Ovary (tissue), 9 donors: ENCODE results near the gene SHISA9. TPM values are rescaled to one million over a fixed set of nuclear protein-coding genes. Genes with fewer than 3 reads are reported as not detected.

Source experiments
- DNase-seq, 5 donors: peaks; one replicate each; pipeline ENCODE4 v3.0.0-alpha.2; 2019 to 2020
- H3K27ac ChIP-seq, 2 donors: fragments of 200-600 bp; one replicate each; pipeline versions ENCODE4 v1.5.1 to v1.8.0; 2019 to 2022
- H3K27me3 ChIP-seq: fragments of 200-600 bp; one replicate; pipeline ENCODE4 v1.8.0; 2022
- H3K36me3 ChIP-seq: fragments of 200-600 bp; sonication (generic); one replicate; pipeline ENCODE4 v1.5.1; 2019
- H3K4me1 ChIP-seq: one replicate; pipeline ENCODE4 v1.8.1; 2013; ENCODE audit warnings: mild to moderate bottlenecking, moderate library complexity; ENCODE audit not compliant: insufficient read depth
- H3K4me3 ChIP-seq: fragments of 200-600 bp; sonication (generic); one replicate; pipeline ENCODE4 v1.5.1; 2017
- H3K9me3 ChIP-seq, 2 donors: fragments of 200-600 bp in 1 of 2; sonication (generic) in 1 of 2; one replicate each; pipeline versions ENCODE4 v1.5.1 to v1.8.1; 2013 to 2019; ENCODE audit warnings: mild to moderate bottlenecking in 1 of 2, moderate library complexity in 1 of 2
- CTCF ChIP-seq, 3 donors: fragments of 450-650 bp in 2 of 3; fragments of 200-600 bp in 1 of 3; IDR thresholded peaks; one replicate each; pipeline versions ENCODE4 v1.5.1 to v1.8.0; 2016 to 2022; ENCODE audit warnings: antibody characterized with exemption in 3 of 3, mild to moderate bottlenecking in 1 of 3
- EP300 ChIP-seq: sonication (generic); formaldehyde crosslinking; IDR thresholded peaks from one replicate; pipeline ENCODE4 v1.6.1; 2017; ENCODE audit warnings: antibody characterized with exemption
- POLR2A ChIP-seq: fragments of 450-650 bp; IDR thresholded peaks from one replicate; pipeline ENCODE4 v1.6.1; 2017; ENCODE audit warnings: antibody characterized with exemption, mild to moderate bottlenecking, moderate library complexity
- WGBS, 3 donors: extraction: QIAGEN DNeasy Blood & Tissue Kit in 1 of 3; methylation state at CpG; one replicate each; pipeline versions ENCODE4 v1.1.5 to v1.1.7; 2013 to 2017; 5-methylcytosine and 5-hydroxymethylcytosine counted together
- intact Hi-C, 4 donors: fragments of 100-400 bp; cut with DNase I; formaldehyde crosslinking; loops; one replicate each; pipeline versions ENCODE4 v1.11.0 to v1.15.1; 2022 to 2023
- polyA plus RNA-seq, 2 donors: library from polyadenylated mRNA; stranded (reverse); fragments of 200-250 nt in 1 of 2; fragments of 350-450 nt in 1 of 2; fragmentation: Illumina TruSeq in 1 of 2; extraction: RNeasy Lipid Tissue Mini Kit (QIAGEN cat#74804) in 1 of 2; gene quantifications; one replicate each; pipeline ENCODE4 v1.2.3, GENCODE V29; 2013 to 2014
- total RNA-seq, 7 donors: library from RNA; depleted of rRNA in 2 of 7; stranded (reverse); fragments of >200 nt in 2 of 7; fragmentation: NEBNext Ultra II Directional in 3 of 7; extraction: Animal tissue kit (Norgen Biotek cat#: 25700) in 3 of 7; gene quantifications; one replicate each; pipeline versions ENCODE4 v1.1.0 to v1.2.4, GENCODE V29; 2016 to 2023
- donor health status: DM: no; HTN: no; CAD: no; lungs with moderate emphysema.
- donor health status: DM: no; HTN: no; CAD: no.
- donor health status: Bipolar disorder and iron deficiency.
- donor health status: DM: yes; HTN: yes; CAD: no.
- donor health status: DM: no; HTN: no; CAD: no.
- donor health status: DM: yes; HTN: yes; CAD: no.

The SHISA9 gene
- total and polyA plus RNA-seq, 9 donors, result 0.03 to 0.47 (median 0.12) TPM; not detected in 3

GRCh38 chr16:13021996-13022395, 120.6 kb downstream of the SHISA9 start:
- intact Hi-C loops, result no loop called here
- no peaks in the 10 kb centered on the region for H3K36me3 ChIP-seq
- no peak overlapping the region for H3K27ac ChIP-seq
- H3K27me3 ChIP-seq, result no peaks in the 10 kb centered on the region
- TF ChIP-seq CTCF (IDR thresholded peaks at IDR 0.05) (no peak), EP300 (no peak), POLR2A (no peak)
- 72 to 81% (median 75%) methylated on average over 7 of the region's 7 CpGs for WGBS, 3 donors
- DNase-seq, result no peak
- H3K4me3 ChIP-seq, result no peak overlapping the region
- no peaks in the 10 kb centered on the region for H3K4me1 ChIP-seq
- H3K9me3 ChIP-seq, result peaks cover 0 to 3% of the 10 kb centered on the region in 2 donors

- 27 to 47% (median 35%) methylated on average over 5 of the region's 5 CpGs for WGBS, 3 donors
- TF ChIP-seq POLR2A, result no peak
- TF ChIP-seq EP300, result no peak
- no peak for TF ChIP-seq CTCF (IDR thresholded peaks at IDR 0.05)
- intact Hi-C loops, result no loop called here
- no peak overlapping the region for H3K4me3 ChIP-seq
- DNase-seq, result no peak
- H3K27ac ChIP-seq, result no peak overlapping the region
- H3K4me1 ChIP-seq, result no peaks in the 10 kb centered on the region
- H3K9me3 ChIP-seq, result no peaks in the 10 kb centered on the region
- H3K27me3 ChIP-seq, result no peaks in the 10 kb centered on the region
- H3K36me3 ChIP-seq, result no peaks in the 10 kb centered on the region
Observed at GRCh38 chr16:13029786-13030185, 128.4 kb downstream of the SHISA9 start.

GRCh38 chr16:13030769-13031168, 129.4 kb downstream of the SHISA9 start:
- TF ChIP-seq CTCF (IDR thresholded peaks at IDR 0.05), result no peak
- TF ChIP-seq POLR2A, result no peak
- no peak for TF ChIP-seq EP300
- WGBS, 3 donors, result 23 to 41% (median 23%) methylated on average over 5 to 6 of the region's 6 CpGs

GRCh38 chr16:13032911-13033310, 131.5 kb downstream of the SHISA9 start:
- no peaks in the 10 kb centered on the region for H3K36me3 ChIP-seq

More at GRCh38 chr16:13030769-13031168, 129.4 kb downstream of the SHISA9 start:
- no peak overlapping the region for H3K27ac ChIP-seq
- no peak for DNase-seq
- no peaks in the 10 kb centered on the region for H3K36me3 ChIP-seq
- H3K4me3 ChIP-seq, result no peak overlapping the region
- intact Hi-C loops, result no loop called here
- H3K4me1 ChIP-seq, result no peaks in the 10 kb centered on the region
- no peaks in the 10 kb centered on the region for H3K9me3 ChIP-seq
- no peaks in the 10 kb centered on the region for H3K27me3 ChIP-seq

More at GRCh38 chr16:13032911-13033310, 131.5 kb downstream of the SHISA9 start:
- no peak for TF ChIP-seq POLR2A
- TF ChIP-seq CTCF (IDR thresholded peaks at IDR 0.05), result no peak
- TF ChIP-seq EP300, result no peak
- no peaks in the 10 kb centered on the region for H3K4me1 ChIP-seq
- no peak overlapping the region for H3K27ac ChIP-seq
- intact Hi-C loops, result no loop called here
- no peaks in the 10 kb centered on the region for H3K9me3 ChIP-seq
- H3K4me3 ChIP-seq, result no peak overlapping the region
- DNase-seq, result no peak
- no peaks in the 10 kb centered on the region for H3K27me3 ChIP-seq
- WGBS, 3 donors, result 84 to 87% (median 86%) methylated on average over 5 of the region's 5 CpGs
